HUES48 (cell line): ENCODE data around the gene TEDC2.
"Not testable (repeated sequence)": the region's sequence is repeated elsewhere in the genome, so short reads cannot be mapped to it uniquely, and the experiment has no call there.

Experiments
- H3K27ac ChIP-seq: one replicate; pipeline ENCODE4 v1.7.0; 2013; ENCODE audit warnings: low read depth, low read length, inconsistent platforms
- H3K27me3 ChIP-seq: 2 replicates; pipeline ENCODE4 v1.6.1; 2013; ENCODE audit warnings: mild to moderate bottlenecking, low read length; ENCODE audit not compliant: control insufficient read depth, insufficient read depth
- H3K36me3 ChIP-seq: 2 replicates; pipeline ENCODE4 v1.6.1; 2013; ENCODE audit warnings: low read length; ENCODE audit not compliant: control insufficient read depth, insufficient read depth
- H3K4me1 ChIP-seq: 2 replicates; pipeline ENCODE4 v1.6.1; 2013; ENCODE audit warnings: mild to moderate bottlenecking, low read length; ENCODE audit not compliant: control insufficient read depth, insufficient read depth
- H3K4me3 ChIP-seq: 2 replicates; pipeline ENCODE4 v1.5.1; 2013; ENCODE audit warnings: mild to moderate bottlenecking, low read depth, low read length
- H3K9ac ChIP-seq: 2 replicates; pipeline ENCODE4 v1.6.1; 2013; ENCODE audit warnings: mild to moderate bottlenecking, low read depth, low read length, moderate library complexity
- H3K9me3 ChIP-seq: 2 replicates; pipeline ENCODE4 v1.6.1; 2013; ENCODE audit warnings: low read length; ENCODE audit not compliant: control insufficient read depth, insufficient read depth

The TEDC2 gene

GRCh38 chr16:2472885-2473445, 13.1 kb downstream of the TEDC2 start:
- Histone ChIP-seq H3K9me3 (no peaks in the 10 kb centered on the region), H3K27me3 (peaks cover 65% of the 10 kb centered on the region), H3K4me1 (peaks cover 20% of the 10 kb centered on the region), H3K27ac (no peak overlapping the region), H3K9ac (no peak overlapping the region), H3K36me3 (no peaks in the 10 kb centered on the region), H3K4me3 (0 out of 2 replicates have a peak overlapping the region, but pooled peaks have one; percentile 30)

- peak overlapping the region; percentile 30; the same call in 1 of the 2 replicates for H3K4me3 ChIP-seq
- peaks cover 61% of the 10 kb centered on the region for H3K27me3 ChIP-seq
- no peaks in the 10 kb centered on the region for H3K36me3 ChIP-seq
- no peak overlapping the region for H3K27ac ChIP-seq
- H3K9me3 ChIP-seq: no peaks in the 10 kb centered on the region
- peaks cover 20% of the 10 kb centered on the region for H3K4me1 ChIP-seq
- H3K9ac ChIP-seq: no peak overlapping the region
Measured at GRCh38 chr16:2473446-2473926, 13.6 kb downstream of the TEDC2 start.

GRCh38 chr16:2473999-2474876, 14.3 kb downstream of the TEDC2 start:
- Histone ChIP-seq H3K36me3 (no peaks in the 10 kb centered on the region), H3K27ac (peak overlapping the region; percentile 5), H3K4me1 (peaks cover 15% of the 10 kb centered on the region; the same call in 1 of the 2 replicates), H3K4me3 (peak overlapping the region; percentile 60), H3K9ac (peak overlapping the region; percentile 35; the same call in 1 of the 2 replicates), H3K9me3 (no peaks in the 10 kb centered on the region), H3K27me3 (peaks cover 55% of the 10 kb centered on the region)

- Histone ChIP-seq H3K9ac (peak within 1 kb of the TSS; percentile 35; the same call in 1 of the 2 replicates), H3K4me1 (peaks cover 10% of the 10 kb centered on the region; the same call in 1 of the 2 replicates), H3K27ac (peak within 1 kb of the TSS; percentile 5)
Measured at GRCh38 chr16:2474877-2475412, 15.0 kb downstream of the TEDC2 start, which contains the start of gene TBC1D24. TBC1D24 (plus strand) TSS chr16:2475127; CDS start chr16:2496149, 21,022 bp downstream.

GRCh38 chr16:2475413-2476344, 15.8 kb downstream of the TEDC2 start:
- Histone ChIP-seq H3K4me3 (peak overlapping the region; percentile 72), H3K36me3 (no peaks in the 10 kb centered on the region), H3K9me3 (no peaks in the 10 kb centered on the region), H3K9ac (no peak overlapping the region), H3K4me1 (peaks cover 6% of the 10 kb centered on the region; the same call in 1 of the 2 replicates), H3K27ac (no peak overlapping the region), H3K27me3 (peaks cover 42% of the 10 kb centered on the region)

More at GRCh38 chr16:2474877-2475412, 15.0 kb downstream of the TEDC2 start, which contains the start of gene TBC1D24:
- no peaks in the 10 kb centered on the region for H3K36me3 ChIP-seq
- H3K27me3 ChIP-seq: peaks cover 49% of the 10 kb centered on the region
- H3K4me3 ChIP-seq: peak within 1 kb of the TSS; percentile 72
- no peaks in the 10 kb centered on the region for H3K9me3 ChIP-seq

GRCh38 chr16:2476345-2476720, 16.4 kb downstream of the TEDC2 start:
- Histone ChIP-seq H3K36me3 (no peaks in the 10 kb centered on the region), H3K27me3 (peaks cover 38% of the 10 kb centered on the region), H3K27ac (no peak overlapping the region), H3K9ac (no peak overlapping the region), H3K9me3 (no peaks in the 10 kb centered on the region), H3K4me3 (no peak overlapping the region), H3K4me1 (peaks cover 5% of the 10 kb centered on the region; the same call in 1 of the 2 replicates)

GRCh38 chr16:2476741-2477140, 16.8 kb downstream of the TEDC2 start:
- Histone ChIP-seq H3K9ac (no peak overlapping the region), H3K9me3 (no peaks in the 10 kb centered on the region), H3K36me3 (no peaks in the 10 kb centered on the region), H3K27me3 (peaks cover 34% of the 10 kb centered on the region), H3K4me3 (no peak overlapping the region), H3K27ac (no peak overlapping the region), H3K4me1 (peaks cover 5% of the 10 kb centered on the region; the same call in 1 of the 2 replicates)

GRCh38 chr16:2477327-2477726, 17.4 kb downstream of the TEDC2 start:
- Histone ChIP-seq H3K9me3 (no peaks in the 10 kb centered on the region), H3K9ac (no peak overlapping the region), H3K27ac (no peak overlapping the region), H3K27me3 (peaks cover 28% of the 10 kb centered on the region), H3K4me1 (peaks cover 5% of the 10 kb centered on the region; the same call in 1 of the 2 replicates), H3K36me3 (no peaks in the 10 kb centered on the region), H3K4me3 (no peak overlapping the region)

GRCh38 chr16:2478279-2478678, 18.4 kb downstream of the TEDC2 start:
- Histone ChIP-seq H3K9ac (no peak overlapping the region), H3K27me3 (peaks cover 18% of the 10 kb centered on the region), H3K4me1 (peaks cover 5% of the 10 kb centered on the region; the same call in 1 of the 2 replicates), H3K4me3 (no peak overlapping the region), H3K9me3 (no peaks in the 10 kb centered on the region), H3K36me3 (no peaks in the 10 kb centered on the region), H3K27ac (no peak overlapping the region)

- not testable (repeated sequence) for H3K9me3 ChIP-seq, H3K27ac ChIP-seq, H3K36me3 ChIP-seq, H3K4me3 ChIP-seq, H3K9ac ChIP-seq, H3K4me1 ChIP-seq, H3K27me3 ChIP-seq
Measured at GRCh38 chr16:2479996-2480395, 20.1 kb downstream of the TEDC2 start.
